ENCODE data around the gene BCL11B. TPM values are rescaled to one million over a fixed set of nuclear protein-coding genes. Genes with fewer than 3 reads are reported as not detected.

The BCL11B gene
- total and polyA plus RNA-seq, 11 donors: 0.04 to 2.1 (median 0.15) TPM; not detected in 3

GRCh38 chr14:99237288-99237687 lies 34.7 kb downstream of the BCL11B start:
- DNase-seq: no peak

GRCh38 chr14:99236386-99237138 lies 35.4 kb downstream of the BCL11B start:
- ATAC-seq (no peak), DNase-seq (no peak)
- peaks cover 0 to 31% (median 7%) of the 10 kb centered on the region in 12 donors for H3K9me3 ChIP-seq
- H3K36me3 ChIP-seq: no peaks in the 10 kb centered on the region
- intact Hi-C loops (cut with DNase I): no loop called here
- WGBS, 4 donors: 73 to 80% (median 79%) methylated on average over 9 of the region's 9 CpGs
- no peaks in the 10 kb centered on the region for H3K4me1 ChIP-seq
- peak overlapping the region in 1 of 12 donors; percentile 63 for H3K27ac ChIP-seq
- H3K4me3 ChIP-seq: peak overlapping the region in 1 of 12 donors; percentile 8
- H3K27me3 ChIP-seq: peaks cover 0 to 76% (median 13%) of the 10 kb centered on the region in 9 donors
- TF ChIP-seq CTCF (IDR thresholded peaks at IDR 0.05): no peak
- TF ChIP-seq POLR2A (IDR thresholded peaks at IDR 0.05): no peak

More at GRCh38 chr14:99237288-99237687, 34.7 kb downstream of the BCL11B start:
- intact Hi-C loops (cut with DNase I): no loop called here
- 68 to 80% (median 78%) methylated on average over 7 of the region's 7 CpGs for WGBS, 4 donors
- H3K27me3 ChIP-seq: peaks cover 0 to 76% (median 6%) of the 10 kb centered on the region in 9 donors
- H3K36me3 ChIP-seq: no peaks in the 10 kb centered on the region
- H3K9me3 ChIP-seq: peaks cover 0 to 31% (median 7%) of the 10 kb centered on the region in 12 donors
- TF ChIP-seq POLR2A (IDR thresholded peaks at IDR 0.05) (no peak), CTCF (IDR thresholded peaks at IDR 0.05) (no peak)
- H3K4me1 ChIP-seq: no peaks in the 10 kb centered on the region
- no peak overlapping the region for H3K4me3 ChIP-seq
- ATAC-seq: no peak
- H3K27ac ChIP-seq: peak overlapping the region in 1 of 12 donors; percentile 63

- H3K4me3 ChIP-seq: peak overlapping the region in 1 of 12 donors; percentile 8
- 43 to 51% (median 49%) methylated on average over 15 of the region's 15 CpGs for WGBS, 4 donors
- peaks cover 3 to 74% (median 19%) of the 10 kb centered on the region in 9 donors for H3K27me3 ChIP-seq
- ATAC-seq (no peak), DNase-seq (no peak)
- peak overlapping the region in 1 of 12 donors; percentile 63 for H3K27ac ChIP-seq
- H3K36me3 ChIP-seq: no peaks in the 10 kb centered on the region
- no peaks in the 10 kb centered on the region for H3K4me1 ChIP-seq
- intact Hi-C loops (cut with DNase I): no loop called here
- TF ChIP-seq CTCF (IDR thresholded peaks at IDR 0.05) (no peak), POLR2A (IDR thresholded peaks at IDR 0.05) (no peak)
- H3K9me3 ChIP-seq: peaks cover 0 to 31% (median 7%) of the 10 kb centered on the region in 12 donors
These were observed 36.2 kb downstream of the BCL11B start for GRCh38 chr14:99235582-99236320.
